Central memory CD8-positive, alpha-beta T cell (primary cell): ENCODE data around the gene CCDC81.
"Not testable (repeated sequence)": the region's sequence is repeated elsewhere in the genome, so short reads cannot be mapped to it uniquely, and the experiment has no call there.

Source experiments
- ATAC-seq: fragments of 150-1000 bp; cut with Tn5 transposase; replicated peaks from 2 replicates; pipeline ENCODE4 v1.10.0; 2022; ENCODE audit warnings: mild to moderate bottlenecking, moderate FRiP score, moderate number of reproducible peaks; ENCODE audit not compliant: poor library complexity, severe bottlenecking; ENCODE audit errors: extremely low read depth
- DNase-seq, 2 donors: peaks; one replicate each; pipeline ENCODE4 v3.0.0; 2021; ENCODE audit warnings: low spot score in 2 of 2
- H3K27ac Mint-ChIP-seq: one replicate; pipeline ENCODE4 v1.8.0; 2022; ENCODE audit warnings: low read depth, mild to moderate bottlenecking, moderate library complexity, mixed read lengths
- H3K27me3 Mint-ChIP-seq: one replicate; pipeline ENCODE4 v1.8.0; 2022; ENCODE audit warnings: mixed read lengths
- H3K36me3 Mint-ChIP-seq: one replicate; pipeline ENCODE4 v1.8.0; 2022; ENCODE audit warnings: mild to moderate bottlenecking, moderate library complexity, mixed read lengths; ENCODE audit not compliant: insufficient read depth
- H3K4me1 Mint-ChIP-seq: one replicate; pipeline ENCODE4 v1.8.0; 2022; ENCODE audit warnings: mixed read lengths
- H3K4me3 Mint-ChIP-seq: one replicate; pipeline ENCODE4 v1.8.0; 2022; ENCODE audit warnings: mild to moderate bottlenecking, moderate library complexity, mixed read lengths
- H3K9me3 Mint-ChIP-seq: one replicate; pipeline ENCODE4 v1.8.0; 2022; ENCODE audit warnings: mixed read lengths

Gene CCDC81

GRCh38 chr11:86396396-86396795 is 21.7 kb downstream of the CCDC81 start:
- Mint-ChIP-seq H3K4me1 (no peaks in the 10 kb centered on the region), H3K27ac (no peak overlapping the region), H3K27me3 (no peaks in the 10 kb centered on the region), H3K4me3 (no peak overlapping the region), H3K36me3 (no peaks in the 10 kb centered on the region), H3K9me3 (no peaks in the 10 kb centered on the region)
- ATAC-seq (no peak), DNase-seq (no peak)

- H3K9me3 Mint-ChIP-seq: no peaks in the 10 kb centered on the region
- no peak for DNase-seq
- no peak overlapping the region for H3K27ac Mint-ChIP-seq
- no peak overlapping the region for H3K4me3 Mint-ChIP-seq
- H3K36me3 Mint-ChIP-seq: no peaks in the 10 kb centered on the region
- no peaks in the 10 kb centered on the region for H3K4me1 Mint-ChIP-seq
- ATAC-seq: no peak
- H3K27me3 Mint-ChIP-seq: no peaks in the 10 kb centered on the region
Observed at GRCh38 chr11:86397351-86397750, 22.7 kb downstream of the CCDC81 start.

GRCh38 chr11:86398106-86398505 is 23.4 kb downstream of the CCDC81 start:
- Mint-ChIP-seq H3K27ac (no peak overlapping the region), H3K4me1 (no peaks in the 10 kb centered on the region), H3K27me3 (no peaks in the 10 kb centered on the region), H3K4me3 (no peak overlapping the region), H3K9me3 (no peaks in the 10 kb centered on the region), H3K36me3 (no peaks in the 10 kb centered on the region)
- DNase-seq (no peak), ATAC-seq (no peak)

- ATAC-seq: no peak
- H3K4me3 Mint-ChIP-seq: no peak overlapping the region
- H3K36me3 Mint-ChIP-seq: no peaks in the 10 kb centered on the region
- H3K27ac Mint-ChIP-seq: no peak overlapping the region
- H3K4me1 Mint-ChIP-seq: no peaks in the 10 kb centered on the region
- H3K27me3 Mint-ChIP-seq: no peaks in the 10 kb centered on the region
- no peaks in the 10 kb centered on the region for H3K9me3 Mint-ChIP-seq
- no peak for DNase-seq
Observed at GRCh38 chr11:86403458-86403857, 28.8 kb downstream of the CCDC81 start.

- DNase-seq: no peak
- no peak for ATAC-seq
- H3K9me3 Mint-ChIP-seq: no peaks in the 10 kb centered on the region
- no peak overlapping the region for H3K27ac Mint-ChIP-seq
- H3K4me1 Mint-ChIP-seq: no peaks in the 10 kb centered on the region
- H3K4me3 Mint-ChIP-seq: no peak overlapping the region
- no peaks in the 10 kb centered on the region for H3K36me3 Mint-ChIP-seq
- no peaks in the 10 kb centered on the region for H3K27me3 Mint-ChIP-seq
Observed at GRCh38 chr11:86408845-86409244, 34.2 kb downstream of the CCDC81 start.

- DNase-seq: no peak
- Mint-ChIP-seq H3K27ac (no peak overlapping the region), H3K27me3 (no peaks in the 10 kb centered on the region), H3K4me1 (no peaks in the 10 kb centered on the region), H3K4me3 (no peak overlapping the region), H3K9me3 (no peaks in the 10 kb centered on the region), H3K36me3 (no peaks in the 10 kb centered on the region)
- no peak for ATAC-seq
Observed at GRCh38 chr11:86414032-86414431, 39.3 kb downstream of the CCDC81 start.

GRCh38 chr11:86415026-86415425 is 40.3 kb downstream of the CCDC81 start:
- Mint-ChIP-seq H3K27ac (no peak overlapping the region), H3K4me3 (no peak overlapping the region), H3K4me1 (no peaks in the 10 kb centered on the region), H3K27me3 (no peaks in the 10 kb centered on the region), H3K9me3 (no peaks in the 10 kb centered on the region), H3K36me3 (no peaks in the 10 kb centered on the region)
- ATAC-seq: no peak
- DNase-seq: no peak

GRCh38 chr11:86416494-86416893 is 41.8 kb downstream of the CCDC81 start:
- Mint-ChIP-seq H3K27me3 (no peaks in the 10 kb centered on the region), H3K4me1 (no peaks in the 10 kb centered on the region), H3K36me3 (no peaks in the 10 kb centered on the region), H3K4me3 (no peak overlapping the region), H3K9me3 (no peaks in the 10 kb centered on the region), H3K27ac (no peak overlapping the region)
- ATAC-seq: no peak
- no peak for DNase-seq

- H3K36me3 Mint-ChIP-seq, H3K27me3 Mint-ChIP-seq, ATAC-seq, H3K27ac Mint-ChIP-seq, H3K9me3 Mint-ChIP-seq, H3K4me3 Mint-ChIP-seq, H3K4me1 Mint-ChIP-seq, DNase-seq: not testable (repeated sequence)
Observed at GRCh38 chr11:86416951-86417350, 42.3 kb downstream of the CCDC81 start.

GRCh38 chr11:86418106-86418505 is 43.4 kb downstream of the CCDC81 start:
- no peaks in the 10 kb centered on the region for H3K9me3 Mint-ChIP-seq
- H3K36me3 Mint-ChIP-seq: no peaks in the 10 kb centered on the region
- no peak overlapping the region for H3K27ac Mint-ChIP-seq
- ATAC-seq: no peak
- no peak for DNase-seq
- no peak overlapping the region for H3K4me3 Mint-ChIP-seq
- H3K4me1 Mint-ChIP-seq: no peaks in the 10 kb centered on the region
- H3K27me3 Mint-ChIP-seq: no peaks in the 10 kb centered on the region

- Mint-ChIP-seq H3K4me3 (no peak overlapping the region), H3K27me3 (no peaks in the 10 kb centered on the region), H3K9me3 (no peaks in the 10 kb centered on the region), H3K4me1 (no peaks in the 10 kb centered on the region), H3K36me3 (no peaks in the 10 kb centered on the region), H3K27ac (no peak overlapping the region)
- DNase-seq (no peak), ATAC-seq (no peak)
Observed at GRCh38 chr11:86418513-86418912, 43.8 kb downstream of the CCDC81 start.

- H3K27me3 Mint-ChIP-seq: no peaks in the 10 kb centered on the region
- DNase-seq (no peak), ATAC-seq (no peak)
- H3K27ac Mint-ChIP-seq: no peak overlapping the region
- H3K9me3 Mint-ChIP-seq: no peaks in the 10 kb centered on the region
- no peaks in the 10 kb centered on the region for H3K4me1 Mint-ChIP-seq
- H3K4me3 Mint-ChIP-seq: no peak overlapping the region
- no peaks in the 10 kb centered on the region for H3K36me3 Mint-ChIP-seq
Observed at GRCh38 chr11:86418917-86419316, 44.2 kb downstream of the CCDC81 start.

- H3K4me1 Mint-ChIP-seq: no peaks in the 10 kb centered on the region
- no peaks in the 10 kb centered on the region for H3K27me3 Mint-ChIP-seq
- ATAC-seq: no peak
- no peak overlapping the region for H3K4me3 Mint-ChIP-seq
- DNase-seq: no peak
- H3K36me3 Mint-ChIP-seq: no peaks in the 10 kb centered on the region
- no peak overlapping the region for H3K27ac Mint-ChIP-seq
- no peaks in the 10 kb centered on the region for H3K9me3 Mint-ChIP-seq
Observed at GRCh38 chr11:86421946-86422345, 47.3 kb downstream of the CCDC81 start.

- Mint-ChIP-seq H3K36me3 (no peaks in the 10 kb centered on the region), H3K9me3 (no peaks in the 10 kb centered on the region), H3K27ac (no peak overlapping the region)
Observed at GRCh38 chr11:86422371-86422770, 47.7 kb downstream of the CCDC81 start.

More at GRCh38 chr11:86422371-86422770, 47.7 kb downstream of the CCDC81 start:
- no peak overlapping the region for H3K4me3 Mint-ChIP-seq
- DNase-seq: no peak
- H3K4me1 Mint-ChIP-seq: no peaks in the 10 kb centered on the region
- no peaks in the 10 kb centered on the region for H3K27me3 Mint-ChIP-seq
- ATAC-seq: no peak
